Measurements from ENCODE around the gene HSPD1. TPM values are rescaled to one million over a fixed set of nuclear protein-coding genes. Genes with fewer than 3 reads are reported as not detected.
"Not testable (repeated sequence)": the region's sequence is repeated elsewhere in the genome, so short reads cannot be mapped to it uniquely, and the experiment has no call there.

Gene HSPD1
- polyA plus RNA-seq, 2 of the 4 experiments (the other 2 are of a cell fraction) = 790 to 882 TPM

- peak overlapping the region in 1 of 2 experiments; percentile 14; a peak in 1 of 6 replicates for H3K27ac ChIP-seq
- peaks cover 52% of the 10 kb centered on the region for H3K4me1 ChIP-seq
- POLR2A ChIA-PET = no interaction called here
- no peak for ATAC-seq
- CTCF ChIA-PET = no interaction called here
- DNase-seq (ENCODE audit: low read depth in 1 of 2, low spot score in 1 of 2) = no peak
- no peaks in the 10 kb centered on the region for H3K9me3 ChIP-seq
- peak overlapping the region; percentile 97 for H3K4me2 ChIP-seq
- no peak for FAIRE-seq
- peak overlapping the region; percentile 74; the same call in 1 of the 3 replicates for H3K4me3 ChIP-seq
- 74% methylated on average over 2 of the region's 2 CpGs for WGBS (ENCODE audit: missing lambda C conversion rate)
- TF ChIP-seq SMC3 (IDR thresholded peaks at IDR 0.05) (no peak), HMGXB4 (CRISPR knock-in tag; IDR thresholded peaks at IDR 0.05; ENCODE audit: borderline replicate concordance) (0 out of 2 replicates have a peak, but pooled peaks have one; percentile 22)
Observed at GRCh38 chr2:197495433-197496134, 4.1 kb downstream of the HSPD1 start.

- DNase-seq (ENCODE audit: low read depth in 1 of 2, low spot score in 1 of 2) (no peak), FAIRE-seq (no peak), ATAC-seq (no peak)
- H3K4me1 ChIP-seq = peaks cover 5% of the 10 kb centered on the region; the same call in 1 of the 3 replicates
- no peak overlapping the region for H3K4me2 ChIP-seq
- 93% methylated on average over 4 of the region's 4 CpGs for WGBS (ENCODE audit: missing lambda C conversion rate)
- H3K4me3 ChIP-seq = no peak overlapping the region
- peaks cover 17% of the 10 kb centered on the region; the same call in 2 of the 3 replicates for H3K9me3 ChIP-seq
- ChIA-PET POLR2A (interaction anchor here (4.6 kb wide), 1 partner anchor 12 kb away, joined by 25 read pairs; the partner anchor contains the start of genes HSPD1 and HSPE1), CTCF (no interaction called here)
- no peak for TF ChIP-seq GATA3 (IDR thresholded peaks at IDR 0.05; ENCODE audit: borderline replicate concordance)
- TF ChIP-seq KDM5A (IDR thresholded peaks at IDR 0.05) = no peak
- no peak for TF ChIP-seq ATOH8 (CRISPR knock-in tag; IDR thresholded peaks at IDR 0.05; ENCODE audit: low read depth)
- no peak for TF ChIP-seq HOXA7 (CRISPR knock-in tag; IDR thresholded peaks at IDR 0.05)
- TF ChIP-seq CBX2 (IDR thresholded peaks at IDR 0.05; ENCODE audit: borderline replicate concordance, low read depth) = no peak
- no peak for TF ChIP-seq HEYL (CRISPR knock-in tag; IDR thresholded peaks at IDR 0.05)
- H3K27ac ChIP-seq = no peak overlapping the region
Observed at GRCh38 chr2:197487385-197487784, 12.3 kb downstream of the HSPD1 start.

GRCh38 chr2:197486175-197486574, 13.5 kb downstream of the HSPD1 start:
- 91% methylated on average over 2 of the region's 2 CpGs for WGBS (ENCODE audit: missing lambda C conversion rate)
- ChIA-PET CTCF (no interaction called here), POLR2A (no interaction called here)
- Histone ChIP-seq H3K4me3 (no peak overlapping the region), H3K27ac (no peak overlapping the region), H3K9me3 (peaks cover 17% of the 10 kb centered on the region; the same call in 2 of the 3 replicates), H3K4me2 (no peak overlapping the region), H3K4me1 (peaks cover 5% of the 10 kb centered on the region)
- no peak for FAIRE-seq
- ATAC-seq = no peak
- TF ChIP-seq RAD21 (conservative IDR thresholded peaks at IDR 0.05 in 1 of 2, IDR thresholded peaks at IDR 0.05 in 1 of 2) (no peak), RARB (CRISPR knock-in tag; IDR thresholded peaks at IDR 0.05) (no peak), HOXB5 (CRISPR knock-in tag; IDR thresholded peaks at IDR 0.05) (no peak), ZSCAN20 (CRISPR knock-in tag; IDR thresholded peaks at IDR 0.05) (no peak), MYC (IDR thresholded peaks at IDR 0.05; ENCODE audit: borderline replicate concordance, low read length) (no peak), HES2 (IDR thresholded peaks at IDR 0.05) (no peak)
- no peak for DNase-seq (ENCODE audit: low read depth in 1 of 2, low spot score in 1 of 2)

GRCh38 chr2:197484248-197484647, 15.4 kb downstream of the HSPD1 start:
- 93% methylated on average over 3 of the region's 3 CpGs for WGBS (ENCODE audit: missing lambda C conversion rate)
- H3K9me3 ChIP-seq = peaks cover 17% of the 10 kb centered on the region; the same call in 2 of the 3 replicates
- FAIRE-seq; CTCF ChIA-PET; H3K4me1 ChIP-seq; ATAC-seq; DNase-seq (ENCODE audit: low read depth in 1 of 2, low spot score in 1 of 2); H3K4me2 ChIP-seq; H3K4me3 ChIP-seq; H3K27ac ChIP-seq: not testable (repeated sequence)
- POLR2A ChIA-PET = interaction anchor here (0.7 to 1.8 kb wide), 4 partner anchors 15 to 49 kb away, joined by 6 to 9 read pairs (median 8); partner anchors contain the start of genes HSPD1, HSPE1 and SF3B1
